Measurements from ENCODE around the gene TRIM63.

DNA sequence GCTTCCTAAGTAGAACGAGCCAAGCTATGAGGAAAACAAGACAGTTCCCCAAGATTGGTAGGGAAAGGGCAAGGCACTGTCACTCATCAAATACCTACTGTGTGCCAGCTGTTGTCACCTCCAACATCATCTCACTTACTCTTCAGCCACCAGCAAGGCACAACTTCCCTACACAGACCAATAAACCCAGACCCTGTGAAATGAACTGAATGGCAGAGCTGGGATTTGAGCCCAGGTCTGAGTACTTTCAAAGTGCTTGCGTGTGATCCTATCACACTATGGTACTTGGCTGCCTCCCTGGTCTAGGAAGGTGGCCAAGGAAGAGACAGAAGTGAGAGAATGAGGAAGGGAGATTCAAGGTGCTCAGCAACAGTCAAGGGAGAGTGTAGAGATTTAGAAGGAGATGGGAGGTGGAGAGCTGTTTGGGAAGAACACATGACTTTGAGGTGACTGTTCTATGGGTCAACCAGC is 16.7 kb upstream of the TRIM63 start:
- TF ChIP-seq TCF7L2 (IDR thresholded peaks at IDR 0.05; ENCODE audit: borderline replicate concordance, low read depth, low read length) (no peak), CTCF (tag by site-specific recombination; IDR thresholded peaks at IDR 0.05) (no peak), ZNF266 (tag by site-specific recombination; IDR thresholded peaks at IDR 0.05; ENCODE audit: low read depth) (no peak), ZEB2 (tag by site-specific recombination; IDR thresholded peaks at IDR 0.05) (no peak), GLIS2 (tag by site-specific recombination; IDR thresholded peaks at IDR 0.05) (no peak), ZNF501 (tag by site-specific recombination; IDR thresholded peaks at IDR 0.05) (no peak), SP2 (tag by site-specific recombination; IDR thresholded peaks at IDR 0.05) (no peak), ZNF174 (tag by site-specific recombination; IDR thresholded peaks at IDR 0.05) (no peak), ZNF768 (tag by site-specific recombination; IDR thresholded peaks at IDR 0.05) (no peak), REPIN1 (tag by site-specific recombination; IDR thresholded peaks at IDR 0.05; ENCODE audit: low read depth) (no peak), PBX3 (CRISPR knock-in tag; IDR thresholded peaks at IDR 0.05) (no peak), ZNF549 (tag by site-specific recombination; IDR thresholded peaks at IDR 0.05) (no peak)
- TF ChIP-seq, protein P1, sequence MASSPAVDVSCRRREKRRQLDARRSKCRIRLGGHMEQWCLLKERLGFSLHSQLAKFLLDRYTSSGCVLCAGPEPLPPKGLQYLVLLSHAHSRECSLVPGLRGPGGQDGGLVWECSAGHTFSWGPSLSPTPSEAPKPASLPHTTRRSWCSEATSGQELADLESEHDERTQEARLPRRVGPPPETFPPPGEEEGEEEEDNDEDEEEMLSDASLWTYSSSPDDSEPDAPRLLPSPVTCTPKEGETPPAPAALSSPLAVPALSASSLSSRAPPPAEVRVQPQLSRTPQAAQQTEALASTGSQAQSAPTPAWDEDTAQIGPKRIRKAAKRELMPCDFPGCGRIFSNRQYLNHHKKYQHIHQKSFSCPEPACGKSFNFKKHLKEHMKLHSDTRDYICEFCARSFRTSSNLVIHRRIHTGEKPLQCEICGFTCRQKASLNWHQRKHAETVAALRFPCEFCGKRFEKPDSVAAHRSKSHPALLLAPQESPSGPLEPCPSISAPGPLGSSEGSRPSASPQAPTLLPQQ (tag by site-specific recombination; IDR thresholded peaks at IDR 0.05) = no peak
- TF ChIP-seq, protein P2, sequence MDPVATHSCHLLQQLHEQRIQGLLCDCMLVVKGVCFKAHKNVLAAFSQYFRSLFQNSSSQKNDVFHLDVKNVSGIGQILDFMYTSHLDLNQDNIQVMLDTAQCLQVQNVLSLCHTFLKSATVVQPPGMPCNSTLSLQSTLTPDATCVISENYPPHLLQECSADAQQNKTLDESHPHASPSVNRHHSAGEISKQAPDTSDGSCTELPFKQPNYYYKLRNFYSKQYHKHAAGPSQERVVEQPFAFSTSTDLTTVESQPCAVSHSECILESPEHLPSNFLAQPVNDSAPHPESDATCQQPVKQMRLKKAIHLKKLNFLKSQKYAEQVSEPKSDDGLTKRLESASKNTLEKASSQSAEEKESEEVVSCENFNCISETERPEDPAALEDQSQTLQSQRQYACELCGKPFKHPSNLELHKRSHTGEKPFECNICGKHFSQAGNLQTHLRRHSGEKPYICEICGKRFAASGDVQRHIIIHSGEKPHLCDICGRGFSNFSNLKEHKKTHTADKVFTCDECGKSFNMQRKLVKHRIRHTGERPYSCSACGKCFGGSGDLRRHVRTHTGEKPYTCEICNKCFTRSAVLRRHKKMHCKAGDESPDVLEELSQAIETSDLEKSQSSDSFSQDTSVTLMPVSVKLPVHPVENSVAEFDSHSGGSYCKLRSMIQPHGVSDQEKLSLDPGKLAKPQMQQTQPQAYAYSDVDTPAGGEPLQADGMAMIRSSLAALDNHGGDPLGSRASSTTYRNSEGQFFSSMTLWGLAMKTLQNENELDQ (tag by site-specific recombination; IDR thresholded peaks at IDR 0.05; ENCODE audit: low read depth) = no peak
